ENCODE measurements around the gene TEX38. TPM values are rescaled to one million over a fixed set of nuclear protein-coding genes. Genes with fewer than 3 reads are reported as not detected.

The TEX38 gene
- total RNA-seq, 1 experiment from 2014 or later = not detected

DNA sequence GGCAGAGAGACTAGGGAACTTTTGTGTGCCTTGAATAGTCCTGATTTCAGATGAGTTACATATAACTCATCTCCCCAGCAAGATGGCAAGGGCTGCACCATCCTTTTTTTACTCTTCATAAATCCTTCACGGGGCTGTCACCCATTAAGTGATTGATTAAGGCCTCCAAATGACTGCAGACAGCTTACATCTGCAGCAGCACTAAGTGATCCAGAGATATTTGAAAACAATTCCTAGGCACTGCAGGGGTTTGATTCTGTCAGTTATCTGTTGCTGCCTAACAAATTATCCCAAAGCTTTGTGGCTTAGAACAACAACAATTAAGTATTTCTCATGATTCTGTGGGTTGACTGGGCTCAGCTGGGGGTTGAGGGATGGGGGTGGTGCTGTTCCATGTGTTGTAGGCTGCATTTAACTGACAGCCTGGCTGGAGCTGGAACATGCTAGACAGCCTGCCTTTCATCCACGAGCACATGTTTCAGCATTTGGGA lies 19.3 kb downstream of the TEX38 start:
- H3K4me3 ChIP-seq (ENCODE audit: low read depth in 2 of 2, low read length in 2 of 2) = no peak overlapping the region
- no peak overlapping the region for H3K27ac ChIP-seq (ENCODE audit: low read length)
- no TSS peak for BruUV-seq (replicated peaks)
- ATAC-seq (no peak), DNase-seq (ENCODE audit: low read depth, low spot score) (no peak)
- POLR2A ChIA-PET = interaction anchor here (0.6 kb wide), 1 partner anchor 25 kb away, joined by 11 read pairs; no protein-coding TSS in a partner anchor
- CTCF ChIA-PET = no interaction called here
- intact Hi-C loops (cut with micrococcal nuclease; ENCODE audit: unreplicated experiment) (no loop called here), in situ Hi-C loops (cut with HindIII; ENCODE audit: low pct_unique_long_range_greater_than_20kb, low sequenced_read_pairs) (no loop called here)
- H3K27me3 ChIP-seq (ENCODE audit: control insufficient read depth, insufficient read depth, low read length) = no peaks in the 10 kb centered on the region
- no peaks in the 10 kb centered on the region for H3K4me1 ChIP-seq (ENCODE audit: control insufficient read depth, insufficient read depth, low read length)
- peaks cover 35% of the 10 kb centered on the region for H3K36me3 ChIP-seq (ENCODE audit: control insufficient read depth, insufficient read depth, low read length)
- TF ChIP-seq SIN3A (IDR thresholded peaks at IDR 0.05; ENCODE audit: borderline replicate concordance, insufficient read depth, low read depth, low read length) = no peak
- TF ChIP-seq POLR2AphosphoS5 (IDR thresholded peaks at IDR 0.05; ENCODE audit: low read depth, low read length) = no peak
- TF ChIP-seq, protein P1, sequence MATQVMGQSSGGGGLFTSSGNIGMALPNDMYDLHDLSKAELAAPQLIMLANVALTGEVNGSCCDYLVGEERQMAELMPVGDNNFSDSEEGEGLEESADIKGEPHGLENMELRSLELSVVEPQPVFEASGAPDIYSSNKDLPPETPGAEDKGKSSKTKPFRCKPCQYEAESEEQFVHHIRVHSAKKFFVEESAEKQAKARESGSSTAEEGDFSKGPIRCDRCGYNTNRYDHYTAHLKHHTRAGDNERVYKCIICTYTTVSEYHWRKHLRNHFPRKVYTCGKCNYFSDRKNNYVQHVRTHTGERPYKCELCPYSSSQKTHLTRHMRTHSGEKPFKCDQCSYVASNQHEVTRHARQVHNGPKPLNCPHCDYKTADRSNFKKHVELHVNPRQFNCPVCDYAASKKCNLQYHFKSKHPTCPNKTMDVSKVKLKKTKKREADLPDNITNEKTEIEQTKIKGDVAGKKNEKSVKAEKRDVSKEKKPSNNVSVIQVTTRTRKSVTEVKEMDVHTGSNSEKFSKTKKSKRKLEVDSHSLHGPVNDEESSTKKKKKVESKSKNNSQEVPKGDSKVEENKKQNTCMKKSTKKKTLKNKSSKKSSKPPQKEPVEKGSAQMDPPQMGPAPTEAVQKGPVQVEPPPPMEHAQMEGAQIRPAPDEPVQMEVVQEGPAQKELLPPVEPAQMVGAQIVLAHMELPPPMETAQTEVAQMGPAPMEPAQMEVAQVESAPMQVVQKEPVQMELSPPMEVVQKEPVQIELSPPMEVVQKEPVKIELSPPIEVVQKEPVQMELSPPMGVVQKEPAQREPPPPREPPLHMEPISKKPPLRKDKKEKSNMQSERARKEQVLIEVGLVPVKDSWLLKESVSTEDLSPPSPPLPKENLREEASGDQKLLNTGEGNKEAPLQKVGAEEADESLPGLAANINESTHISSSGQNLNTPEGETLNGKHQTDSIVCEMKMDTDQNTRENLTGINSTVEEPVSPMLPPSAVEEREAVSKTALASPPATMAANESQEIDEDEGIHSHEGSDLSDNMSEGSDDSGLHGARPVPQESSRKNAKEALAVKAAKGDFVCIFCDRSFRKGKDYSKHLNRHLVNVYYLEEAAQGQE (IDR thresholded peaks at IDR 0.05; ENCODE audit: insufficient read depth in 1 of 2, low read depth in 2 of 2, low read length in 1 of 2) = no peak
- TF ChIP-seq TCF7L2 (IDR thresholded peaks at IDR 0.05; ENCODE audit: low read depth, low read length) = no peak
- TF ChIP-seq, protein P2, sequence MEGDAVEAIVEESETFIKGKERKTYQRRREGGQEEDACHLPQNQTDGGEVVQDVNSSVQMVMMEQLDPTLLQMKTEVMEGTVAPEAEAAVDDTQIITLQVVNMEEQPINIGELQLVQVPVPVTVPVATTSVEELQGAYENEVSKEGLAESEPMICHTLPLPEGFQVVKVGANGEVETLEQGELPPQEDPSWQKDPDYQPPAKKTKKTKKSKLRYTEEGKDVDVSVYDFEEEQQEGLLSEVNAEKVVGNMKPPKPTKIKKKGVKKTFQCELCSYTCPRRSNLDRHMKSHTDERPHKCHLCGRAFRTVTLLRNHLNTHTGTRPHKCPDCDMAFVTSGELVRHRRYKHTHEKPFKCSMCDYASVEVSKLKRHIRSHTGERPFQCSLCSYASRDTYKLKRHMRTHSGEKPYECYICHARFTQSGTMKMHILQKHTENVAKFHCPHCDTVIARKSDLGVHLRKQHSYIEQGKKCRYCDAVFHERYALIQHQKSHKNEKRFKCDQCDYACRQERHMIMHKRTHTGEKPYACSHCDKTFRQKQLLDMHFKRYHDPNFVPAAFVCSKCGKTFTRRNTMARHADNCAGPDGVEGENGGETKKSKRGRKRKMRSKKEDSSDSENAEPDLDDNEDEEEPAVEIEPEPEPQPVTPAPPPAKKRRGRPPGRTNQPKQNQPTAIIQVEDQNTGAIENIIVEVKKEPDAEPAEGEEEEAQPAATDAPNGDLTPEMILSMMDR (IDR thresholded peaks at IDR 0.05) = no peak
- H3K9me3 ChIP-seq (ENCODE audit: control insufficient read depth, insufficient read depth, low read depth, low read length) = no peaks in the 10 kb centered on the region

DNA sequence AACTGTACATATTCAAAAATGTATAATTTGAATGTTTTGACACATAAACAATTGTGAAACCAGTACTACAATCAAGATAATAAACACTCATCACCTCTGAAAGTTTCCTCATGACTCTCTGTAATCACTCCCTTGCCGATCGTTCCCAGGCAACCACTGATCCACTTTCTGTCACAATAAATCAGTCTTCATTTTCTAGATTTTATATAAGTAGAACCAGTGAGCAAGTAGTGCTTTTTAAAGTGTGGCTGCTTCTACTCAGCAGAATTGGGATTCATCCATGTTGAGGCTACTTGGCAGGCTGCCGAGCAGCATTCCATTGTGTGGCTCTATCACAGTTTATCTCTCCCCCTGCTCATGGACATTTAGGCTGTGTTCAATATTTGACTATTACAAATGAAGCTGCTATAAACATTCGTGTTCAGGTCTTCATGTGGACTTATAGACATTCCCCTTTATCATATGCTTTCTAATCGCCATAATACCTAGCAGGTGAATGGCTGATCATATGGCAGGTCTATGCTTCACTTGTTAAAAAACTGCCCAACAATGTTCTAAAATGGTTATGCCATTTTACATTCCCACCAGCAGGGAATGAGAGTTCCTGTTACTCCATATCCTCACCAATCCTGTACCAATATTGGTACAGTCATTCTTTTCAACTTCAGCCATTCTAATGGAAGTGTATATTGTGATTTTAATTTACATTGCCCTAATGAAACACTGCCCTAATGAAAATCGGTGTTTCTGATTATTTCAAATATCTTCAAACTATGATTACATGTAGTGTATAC lies 20.5 kb downstream of the TEX38 start:
- Histone ChIP-seq H3K4me1 (ENCODE audit: control insufficient read depth, insufficient read depth, low read length) (no peaks in the 10 kb centered on the region), H3K27ac (ENCODE audit: low read length) (no peak overlapping the region), H3K27me3 (ENCODE audit: control insufficient read depth, insufficient read depth, low read length) (no peaks in the 10 kb centered on the region), H3K36me3 (ENCODE audit: control insufficient read depth, insufficient read depth, low read length) (peaks cover 32% of the 10 kb centered on the region), H3K4me3 (ENCODE audit: low read depth in 2 of 2, low read length in 2 of 2) (no peak overlapping the region), H3K9me3 (ENCODE audit: control insufficient read depth, insufficient read depth, low read depth, low read length) (no peaks in the 10 kb centered on the region)
- in situ Hi-C loops (cut with HindIII; ENCODE audit: low pct_unique_long_range_greater_than_20kb, low sequenced_read_pairs) = no loop called here
- ChIA-PET CTCF (no interaction called here), POLR2A (no interaction called here)
- DNase-seq (ENCODE audit: low read depth, low spot score) (no peak), ATAC-seq (no peak)
- intact Hi-C loops (cut with micrococcal nuclease; ENCODE audit: unreplicated experiment) = no loop called here
- no TSS peak for BruUV-seq (replicated peaks)
- TF ChIP-seq, protein P2 (IDR thresholded peaks at IDR 0.05) = no peak
- no peak for TF ChIP-seq SIN3A (IDR thresholded peaks at IDR 0.05; ENCODE audit: borderline replicate concordance, insufficient read depth, low read depth, low read length)
- no peak for TF ChIP-seq TCF7L2 (IDR thresholded peaks at IDR 0.05; ENCODE audit: low read depth, low read length)
- TF ChIP-seq, protein P1 (IDR thresholded peaks at IDR 0.05; ENCODE audit: insufficient read depth in 1 of 2, low read depth in 2 of 2, low read length in 1 of 2) = no peak
- TF ChIP-seq POLR2AphosphoS5 (IDR thresholded peaks at IDR 0.05; ENCODE audit: low read depth, low read length) = no peak

Data from Panc1 (cell line).